ENCODE measurements around the gene HCRTR1. TPM values are rescaled to one million over a fixed set of nuclear protein-coding genes. Genes with fewer than 3 reads are reported as not detected.

HCRTR1 gene
- not detected in 2 replicates for total RNA-seq (2021)
- not detected for Bru-seq, nascent RNA
- percentile 8 among the genes with signal in this experiment for BruChase-seq, experiment 1, labeled RNA remaining after a 2-hour chase
- not detected for BruChase-seq, experiment 2, labeled RNA remaining after a 6-hour chase
- long read RNA-seq, partial matches to known transcripts, result 0 of 4 reads
- long read RNA-seq, other reads (novel, unspliced or antisense), result 4 of 4 reads

- intact Hi-C loops (cut with micrococcal nuclease; ENCODE audit: unreplicated experiment), result no loop called here
- Histone ChIP-seq H3K27ac (no peak within 1 kb of the TSS), H3K9me3 (ENCODE audit: insufficient read depth, low read depth) (no peaks in the 10 kb centered on the region), H3K79me2 (ENCODE audit: low read depth) (no peaks in the 10 kb centered on the region), H3K27me3 (ENCODE audit: insufficient read depth, low read depth) (no peaks in the 10 kb centered on the region), H3K4me1 (replicated peaks; ENCODE audit: insufficient read depth) (no peaks in the 10 kb centered on the region), H3F3A (ENCODE audit: insufficient read depth, low read depth) (peaks cover 4% of the 10 kb centered on the region; the same call in 1 of the 2 replicates), H3K4me2 (peak within 1 kb of the TSS; percentile 96), H3K9me2 (ENCODE audit: insufficient read depth) (no peaks in the 10 kb centered on the region), H3K36me3 (ENCODE audit: low read depth) (no peaks in the 10 kb centered on the region), H2AFZ (peak within 1 kb of the TSS; percentile 88), H4K20me1 (ENCODE audit: insufficient read depth) (no peaks in the 10 kb centered on the region), H3K4me3 (peak within 1 kb of the TSS; percentile 75)
- ChIA-PET CTCF (interaction anchor here (0.6 kb wide), 1 partner anchor 624 kb away, joined by 3 read pairs; no protein-coding TSS in a partner anchor), POLR2A (ENCODE audit: unreplicated experiment) (no interaction called here)
- BruUV-seq (replicated peaks), result no TSS peak
- TF ChIP-seq CTCF (conservative IDR thresholded peaks at IDR 0.05) (no peak), EZH2 (IDR thresholded peaks at IDR 0.05; ENCODE audit: low read depth) (no peak)
- DNase-seq, result no peak
Observed at GRCh38 chr1:31617218-31617915, at the start of gene HCRTR1. Gene HCRTR1, plus strand, starts transcription at chr1:31617689. Its CDS starts 1,504 bp downstream, at chr1:31619193.

GRCh38 chr1:31567956-31568570 lies 49.4 kb upstream of the HCRTR1 start:
- H3K27ac ChIP-seq, result no peak overlapping the region
- BruUV-seq (replicated peaks), result no TSS peak
- no peaks in the 10 kb centered on the region for H3K36me3 ChIP-seq (ENCODE audit: low read depth)
- intact Hi-C loops (cut with micrococcal nuclease; ENCODE audit: unreplicated experiment), result loop anchor here (10.0 kb wide), 1 partner anchor 147 kb away; no protein-coding TSS in a partner anchor
- peaks cover 41% of the 10 kb centered on the region for H3F3A ChIP-seq (ENCODE audit: insufficient read depth, low read depth)
- no peaks in the 10 kb centered on the region for H3K9me3 ChIP-seq (ENCODE audit: insufficient read depth, low read depth)
- H2AFZ ChIP-seq, result no peak overlapping the region
- no peak for TF ChIP-seq CTCF (conservative IDR thresholded peaks at IDR 0.05)
- no peak for TF ChIP-seq EZH2 (IDR thresholded peaks at IDR 0.05; ENCODE audit: low read depth)
- DNase-seq, result no peak
- no peak overlapping the region for H3K4me3 ChIP-seq
- H3K9me2 ChIP-seq (ENCODE audit: insufficient read depth), result no peaks in the 10 kb centered on the region
- H3K4me1 ChIP-seq (replicated peaks; ENCODE audit: insufficient read depth), result peaks cover 61% of the 10 kb centered on the region
- ChIA-PET CTCF (interaction anchor here (0.6 kb wide), 1 partner anchor 566 kb away, joined by 5 read pairs; no protein-coding TSS in a partner anchor), POLR2A (ENCODE audit: unreplicated experiment) (interaction anchor here (0.8 kb wide), 1 partner anchor 1285 kb away, joined by 6 read pairs; no protein-coding TSS in a partner anchor)
- peaks cover 13% of the 10 kb centered on the region for H3K79me2 ChIP-seq (ENCODE audit: low read depth)
- no peaks in the 10 kb centered on the region for H4K20me1 ChIP-seq (ENCODE audit: insufficient read depth)
- H3K27me3 ChIP-seq (ENCODE audit: insufficient read depth, low read depth), result no peaks in the 10 kb centered on the region
- H3K4me2 ChIP-seq, result no peak overlapping the region

GRCh38 chr1:31568895-31569595 lies 48.4 kb upstream of the HCRTR1 start:
- Histone ChIP-seq H3K4me1 (replicated peaks; ENCODE audit: insufficient read depth) (peaks cover 60% of the 10 kb centered on the region), H3K9me2 (ENCODE audit: insufficient read depth) (no peaks in the 10 kb centered on the region), H3K27ac (no peak overlapping the region), H3K27me3 (ENCODE audit: insufficient read depth, low read depth) (no peaks in the 10 kb centered on the region), H3K9me3 (ENCODE audit: insufficient read depth, low read depth) (no peaks in the 10 kb centered on the region), H3F3A (ENCODE audit: insufficient read depth, low read depth) (peaks cover 41% of the 10 kb centered on the region), H3K36me3 (ENCODE audit: low read depth) (no peaks in the 10 kb centered on the region), H3K4me2 (no peak overlapping the region), H2AFZ (no peak overlapping the region), H3K4me3 (no peak overlapping the region), H3K79me2 (ENCODE audit: low read depth) (peaks cover 17% of the 10 kb centered on the region), H4K20me1 (ENCODE audit: insufficient read depth) (no peaks in the 10 kb centered on the region)
- ChIA-PET POLR2A (ENCODE audit: unreplicated experiment) (interaction anchor here (0.6 kb wide), 1 partner anchor 10 kb away, joined by 5 read pairs; no protein-coding TSS in a partner anchor), CTCF (interaction anchor here (0.6 kb wide), 1 partner anchor 565 kb away, joined by 5 read pairs; no protein-coding TSS in a partner anchor)
- BruUV-seq (replicated peaks), result no TSS peak
- intact Hi-C loops (cut with micrococcal nuclease; ENCODE audit: unreplicated experiment), result loop anchor here (10.0 kb wide), 1 partner anchor 146 kb away; no protein-coding TSS in a partner anchor
- no peak for DNase-seq
- no peak for TF ChIP-seq CTCF (conservative IDR thresholded peaks at IDR 0.05)
- no peak for TF ChIP-seq EZH2 (IDR thresholded peaks at IDR 0.05; ENCODE audit: low read depth)
